Measurements from ENCODE around the gene DPP9.
A peak's percentile ranks its signal among the peaks of the same experiment; 100 is the strongest.
"Not testable (repeated sequence)": the region's sequence is repeated elsewhere in the genome, so short reads cannot be mapped to it uniquely, and the experiment has no call there.

Gene DPP9

DNA sequence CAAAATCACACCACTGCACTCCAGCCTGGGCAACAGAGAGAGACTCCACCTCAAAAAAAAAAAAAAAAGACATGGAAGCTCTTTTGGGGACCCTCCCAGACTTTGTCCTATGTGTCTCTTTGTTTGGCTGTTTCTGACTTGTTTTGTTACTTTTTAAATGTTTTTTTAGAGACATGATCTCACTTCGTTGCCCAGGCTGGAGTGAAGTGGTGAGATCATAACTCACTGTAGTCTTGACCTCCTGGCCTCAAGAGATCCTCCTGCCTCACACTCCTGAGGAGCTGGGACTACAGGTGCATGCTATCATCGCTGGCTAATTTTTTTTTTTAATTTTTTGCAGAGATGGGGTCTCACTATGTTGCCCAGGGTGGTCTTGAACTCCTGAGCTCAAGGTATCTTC is 16.4 kb upstream of the DPP9 start:
- no peak for DNase-seq (ENCODE audit: low spot score)

DNA sequence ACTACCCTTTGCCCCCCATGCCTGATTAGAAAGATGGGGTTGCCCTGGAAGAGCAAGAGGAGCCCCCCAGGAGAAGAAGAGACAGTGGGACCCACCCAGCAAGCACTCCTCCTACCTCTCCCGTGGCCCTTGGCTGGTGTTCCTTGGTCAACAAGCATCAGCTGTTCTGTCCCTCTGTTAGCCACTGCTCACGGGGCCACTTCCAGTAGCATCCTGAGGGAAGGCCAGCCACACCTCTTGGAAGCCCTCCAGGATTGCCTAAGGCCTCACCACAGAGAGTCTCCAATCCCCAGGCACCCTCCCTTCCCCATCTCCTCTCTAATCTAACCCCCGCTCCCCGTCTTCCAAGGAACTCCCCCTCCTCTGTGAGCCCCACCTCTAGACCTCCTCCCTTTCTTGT is 15.1 kb upstream of the DPP9 start:
- no peak for DNase-seq (ENCODE audit: low spot score)

DNA sequence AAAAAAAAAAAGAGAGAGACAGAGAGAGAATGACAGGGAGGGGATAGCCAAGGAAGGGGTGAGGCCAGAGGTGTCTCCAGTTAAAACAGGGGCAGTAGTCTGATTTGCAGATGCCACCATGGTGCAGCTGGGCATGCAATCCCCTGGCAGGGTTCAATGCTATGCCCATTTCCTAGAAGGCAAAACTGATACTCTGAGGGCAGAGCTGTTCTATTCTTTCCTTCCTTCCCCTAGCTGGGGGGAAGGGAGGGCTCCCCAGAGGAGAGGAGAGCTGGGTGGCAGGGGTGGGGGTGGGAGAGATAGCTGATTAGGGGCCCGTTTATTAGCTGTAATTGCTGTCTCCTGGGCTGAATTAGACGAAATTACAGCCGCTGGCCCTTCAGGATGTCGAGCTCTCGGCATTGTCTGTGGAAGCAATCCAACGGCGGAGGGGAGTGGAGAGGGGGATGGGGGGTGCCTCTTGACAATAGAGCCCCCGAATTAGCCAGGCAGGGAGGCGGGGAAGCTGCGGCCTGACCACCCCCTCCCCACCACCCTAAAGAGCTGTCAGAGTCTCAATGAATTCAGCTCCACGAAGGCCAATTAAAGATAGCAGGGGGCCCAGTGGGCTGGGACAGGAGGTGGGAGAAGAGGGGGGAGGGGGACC is 14.4 kb upstream of the DPP9 start:
- no peak for DNase-seq (ENCODE audit: low spot score)

DNA sequence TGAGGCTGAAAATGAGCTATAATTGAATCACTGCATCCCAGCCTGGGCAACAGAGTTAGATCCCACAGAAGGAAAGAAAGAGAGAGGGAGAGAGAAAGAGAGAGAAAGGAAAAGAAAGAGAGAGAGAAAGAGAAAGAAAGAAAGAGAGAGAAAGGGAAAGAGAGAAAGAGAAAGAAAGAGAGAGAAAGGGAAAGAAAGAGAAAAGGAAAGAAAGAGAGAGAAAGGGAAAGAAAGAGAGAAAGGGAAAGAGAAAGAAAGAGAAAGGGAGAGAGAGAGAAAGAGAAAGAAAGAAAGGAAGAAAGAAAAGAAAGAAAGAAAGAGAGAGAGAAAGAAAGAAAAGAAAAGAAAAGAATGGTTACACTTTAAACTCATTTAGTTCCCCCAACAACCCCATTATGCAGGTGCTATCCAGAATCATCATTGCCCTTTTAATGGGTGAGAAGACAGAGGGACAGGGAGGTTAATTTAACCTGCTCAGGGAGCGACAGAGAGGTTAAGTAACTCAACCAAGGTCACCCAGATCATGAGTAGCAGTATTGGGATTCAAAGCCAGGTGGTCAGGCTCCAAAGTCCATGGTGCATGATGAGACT is 10.2 kb upstream of the DPP9 start:
- DNase-seq (ENCODE audit: low spot score), result no peak

DNA sequence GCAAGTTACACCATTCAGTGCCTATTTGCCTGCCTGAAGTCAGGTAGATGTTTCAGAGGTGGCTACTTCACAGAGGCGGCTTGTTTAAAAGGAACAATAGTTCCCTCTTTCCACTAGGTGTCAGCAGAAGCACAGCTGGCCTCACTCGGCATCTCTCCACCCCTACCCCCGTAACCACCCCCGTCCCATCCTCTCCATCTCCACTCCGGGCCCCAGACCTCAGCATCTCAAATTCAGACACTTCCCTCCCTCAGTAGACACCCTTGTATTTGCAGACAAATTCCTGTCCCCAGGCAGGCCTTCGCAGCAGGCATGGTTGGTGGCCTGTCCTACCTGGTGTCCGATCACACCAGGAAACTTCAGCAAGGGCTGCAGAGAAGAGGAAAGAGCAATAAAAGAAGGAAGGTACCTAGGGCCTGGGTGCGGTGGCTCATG is 9.1 kb upstream of the DPP9 start:
- DNase-seq (ENCODE audit: low spot score), result peak; percentile 73

DNA sequence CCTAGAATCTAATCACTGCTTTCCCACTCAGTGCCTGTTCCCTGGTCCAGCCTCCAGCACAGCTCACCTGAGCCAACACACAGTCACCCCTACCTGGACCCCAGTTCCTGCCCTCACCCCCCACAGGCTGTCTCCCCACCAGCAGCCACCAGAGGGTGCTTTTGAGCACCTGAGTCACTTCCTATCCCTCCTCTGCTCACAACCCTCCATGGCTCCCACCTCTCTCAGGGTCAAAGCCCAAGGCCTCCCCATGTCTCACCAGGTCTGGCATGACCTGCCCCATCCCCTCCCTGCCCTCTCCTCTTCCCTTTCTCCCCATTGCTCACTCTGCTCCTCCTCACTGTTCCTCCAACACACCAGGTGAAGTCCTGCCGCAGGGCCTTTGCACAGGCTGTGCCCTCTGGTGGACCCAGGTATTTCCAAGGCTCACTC is 7.1 kb upstream of the DPP9 start:
- DNase-seq (ENCODE audit: low spot score), result peak; percentile 37

DNA sequence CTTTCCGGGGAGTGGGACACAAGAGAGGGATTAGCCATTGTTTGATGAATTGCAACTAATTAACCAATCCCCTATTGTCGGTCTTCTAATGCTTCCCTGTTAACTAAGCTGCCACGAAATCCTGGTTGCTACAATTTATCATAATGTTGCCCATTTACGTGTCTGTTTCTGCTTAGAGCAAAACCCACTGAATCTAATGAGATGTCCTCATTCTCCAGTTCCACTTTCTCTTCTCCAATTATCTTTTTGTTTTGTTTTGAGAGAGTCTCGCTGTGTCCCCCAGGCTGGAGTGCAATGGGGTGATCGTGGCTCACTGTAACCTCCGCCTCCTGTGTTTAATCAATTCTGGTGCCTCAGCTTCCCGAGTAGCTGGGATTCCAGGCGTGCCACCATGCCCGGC is 5.2 kb upstream of the DPP9 start:
- no peak for DNase-seq (ENCODE audit: low spot score)

DNA sequence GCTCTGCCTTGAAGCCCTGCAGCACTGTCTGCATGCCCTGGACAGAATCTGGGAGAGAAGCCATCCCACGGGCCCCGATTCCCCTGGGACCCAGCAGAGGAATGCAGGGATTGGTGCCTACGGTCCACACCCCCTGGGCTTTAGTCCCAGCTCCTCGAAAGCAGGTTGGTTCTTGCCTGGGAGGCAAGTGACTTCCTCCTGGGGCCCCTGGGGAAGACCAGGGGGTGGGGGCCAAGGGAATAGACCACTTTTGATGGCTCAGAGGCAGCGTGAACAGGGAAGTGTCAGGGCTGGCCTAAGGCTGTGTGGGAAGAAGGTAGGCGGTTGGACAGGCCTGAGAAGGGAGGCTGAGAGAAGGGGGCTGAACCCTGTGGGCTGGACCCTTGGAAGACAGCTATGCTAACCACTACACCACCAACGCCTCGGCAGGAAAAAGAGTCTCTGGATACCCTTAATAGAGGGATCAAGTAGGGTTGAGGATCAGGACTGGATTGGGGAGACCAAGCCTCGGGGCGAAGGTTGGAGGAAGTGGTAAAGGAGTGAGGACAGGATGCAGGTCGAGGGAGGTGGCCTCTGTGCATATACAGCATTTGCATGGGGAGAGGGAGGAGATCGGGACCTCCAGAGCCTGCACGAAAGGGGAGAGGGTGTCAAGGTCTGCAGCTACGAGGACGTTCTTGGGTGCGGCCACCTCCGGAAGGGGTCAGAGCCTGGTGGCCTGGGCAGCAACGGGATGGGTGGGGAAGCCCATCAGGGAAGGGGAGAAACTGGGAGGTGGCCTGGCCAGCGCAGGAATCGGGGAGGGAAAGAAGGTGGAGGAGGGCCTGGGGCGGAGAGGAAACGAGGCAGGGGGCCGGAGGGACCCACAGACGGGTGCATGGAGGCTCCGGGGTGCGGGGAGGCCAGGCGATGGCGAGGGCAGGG is 709 bp downstream of the DPP9 start:
- DNase-seq (ENCODE audit: low spot score), result no peak

DNA sequence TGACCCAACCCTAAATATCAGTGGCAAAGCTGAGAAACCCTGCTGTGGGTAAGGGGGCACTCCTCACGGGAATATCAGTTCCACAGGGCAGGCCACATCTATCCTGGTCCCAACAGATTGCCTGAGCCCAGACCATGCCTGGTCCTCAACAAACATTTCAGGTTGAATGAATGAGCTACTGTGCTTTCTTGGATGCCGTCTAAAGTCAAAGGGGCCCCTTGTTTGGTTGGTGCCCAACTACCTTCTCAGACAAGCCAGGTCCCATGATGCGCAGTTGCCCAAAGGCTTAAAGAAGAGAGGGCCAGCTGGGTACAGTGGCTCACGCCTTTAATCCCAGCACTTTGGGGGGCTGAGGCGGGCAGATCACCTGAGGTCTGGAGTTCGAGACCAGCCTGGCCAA is 2.4 kb downstream of the DPP9 start:
- DNase-seq (ENCODE audit: low spot score), result no peak

DNA sequence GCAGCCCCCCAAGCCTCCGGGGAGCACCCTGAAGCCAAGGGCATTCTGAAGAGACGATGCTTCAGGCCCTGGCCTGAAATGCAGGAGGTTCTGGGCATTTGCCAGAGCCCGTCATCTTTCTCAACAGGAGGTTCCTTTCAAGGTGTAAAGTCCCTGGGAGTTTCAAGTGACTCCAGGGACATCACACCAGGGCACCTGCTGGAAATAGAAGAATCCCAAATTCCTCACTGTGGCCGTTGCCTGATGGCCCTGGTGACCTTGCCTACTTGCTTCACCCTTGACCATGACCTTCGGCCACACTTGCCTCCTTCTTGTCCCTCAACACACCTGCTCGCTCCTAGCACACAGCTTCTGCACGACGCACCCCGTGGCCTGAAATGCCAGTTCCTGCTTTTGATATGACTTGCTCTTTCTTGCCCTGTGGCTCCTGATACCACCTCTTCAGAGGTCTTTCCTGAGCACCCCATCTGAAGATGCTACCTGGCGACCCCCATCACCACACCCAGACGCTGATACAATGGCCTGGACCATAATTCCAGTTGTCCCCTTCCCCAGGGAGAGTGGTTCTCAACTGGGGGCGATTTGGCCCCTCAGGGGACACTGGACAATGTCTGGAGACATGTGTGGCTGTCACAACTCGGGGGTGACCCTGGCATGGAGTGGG is 3.5 kb downstream of the DPP9 start:
- DNase-seq (ENCODE audit: low spot score), result no peak

DNA sequence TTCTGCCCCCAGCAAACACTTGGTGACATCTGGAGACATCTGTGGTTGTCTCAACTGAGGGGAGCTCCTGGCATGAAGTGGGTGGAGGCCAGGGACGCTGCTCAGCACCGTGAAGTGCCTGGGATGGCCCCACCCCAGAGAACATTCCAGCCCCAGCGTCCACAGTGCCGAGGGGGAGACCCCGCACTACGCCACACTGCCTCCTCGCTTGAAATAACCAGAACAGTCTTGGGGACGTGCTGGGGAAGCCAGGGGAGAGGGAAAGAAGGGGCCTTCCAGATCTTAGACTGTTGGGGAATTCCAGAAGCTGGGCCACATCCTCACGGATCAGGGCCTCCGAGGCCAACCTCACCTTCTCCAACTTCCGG is 4.2 kb downstream of the DPP9 start:
- no peak for DNase-seq (ENCODE audit: low spot score)

DNA sequence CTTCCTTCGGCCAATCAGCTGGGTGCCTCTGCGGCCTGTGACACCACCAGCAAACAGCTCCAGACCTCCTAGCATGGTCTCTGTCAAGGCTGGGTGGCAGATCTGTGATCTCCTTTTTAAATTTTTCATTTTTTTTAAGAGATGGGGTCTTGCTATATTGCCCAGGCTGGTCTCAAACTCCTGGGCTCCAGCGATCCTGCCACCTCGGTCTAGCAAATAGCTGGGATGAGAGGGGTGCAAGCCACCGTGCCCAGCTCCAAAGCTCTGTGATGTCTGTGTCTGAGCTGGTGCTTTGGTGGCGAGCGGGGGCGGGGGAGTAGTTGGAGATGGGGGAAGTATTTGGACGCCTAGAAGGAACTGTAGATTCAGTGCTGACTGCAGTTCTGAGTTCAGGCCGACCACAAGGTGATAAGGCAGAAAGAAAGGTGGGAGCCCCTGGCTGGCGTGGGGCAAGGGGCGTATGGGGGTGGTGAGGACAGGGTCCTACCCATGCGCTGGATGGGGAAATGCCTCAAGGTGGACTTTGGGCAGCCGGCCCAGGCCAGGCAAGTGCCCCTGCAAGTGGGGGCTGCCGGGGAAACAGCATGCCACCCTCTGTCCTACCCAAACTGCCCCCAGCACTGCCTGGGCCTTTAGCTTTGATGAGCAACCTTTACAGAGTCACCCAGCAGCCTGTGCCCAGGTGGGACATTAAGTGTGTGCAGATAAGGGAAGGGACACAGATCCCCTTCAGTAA is 5.5 kb downstream of the DPP9 start:
- no peak for DNase-seq (ENCODE audit: low spot score)

DNA sequence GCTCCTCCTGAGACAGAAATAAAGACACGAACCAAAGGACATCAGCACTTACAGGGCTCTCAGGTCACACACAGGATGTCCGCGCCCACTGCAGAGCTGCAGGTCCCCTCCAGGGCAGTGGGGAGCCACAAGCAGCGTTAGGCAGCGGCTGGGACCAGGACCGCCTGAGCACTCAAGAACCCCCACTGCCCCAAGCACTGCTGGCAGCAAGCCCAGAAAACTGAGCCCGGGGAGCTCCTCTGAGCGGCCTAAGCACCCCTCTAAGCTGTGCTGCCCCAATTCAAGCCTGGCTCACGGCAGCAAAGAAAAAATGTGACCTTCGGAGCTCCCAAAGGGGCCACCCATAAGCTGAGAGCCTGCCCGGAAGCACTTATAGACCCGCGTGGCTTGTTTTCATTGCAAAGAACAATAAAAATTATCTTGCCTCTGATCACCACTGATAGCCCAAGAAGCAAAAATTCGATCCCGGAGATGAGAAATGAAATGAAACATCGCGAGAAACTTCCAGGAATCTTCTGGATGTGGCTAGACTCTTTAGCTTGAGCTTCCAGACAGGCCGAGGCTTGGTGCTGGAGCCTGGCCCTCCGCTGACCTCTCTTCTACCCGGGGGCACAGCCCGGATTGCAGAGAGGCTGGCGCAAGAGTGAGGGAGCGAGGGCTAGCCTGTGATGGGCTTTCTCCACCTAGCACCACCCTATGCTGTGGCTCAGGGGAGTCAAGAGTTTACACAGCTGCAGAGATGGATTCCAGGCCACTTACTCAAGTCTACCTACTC is 6.3 kb downstream of the DPP9 start:
- DNase-seq (ENCODE audit: low spot score), result no peak

DNA sequence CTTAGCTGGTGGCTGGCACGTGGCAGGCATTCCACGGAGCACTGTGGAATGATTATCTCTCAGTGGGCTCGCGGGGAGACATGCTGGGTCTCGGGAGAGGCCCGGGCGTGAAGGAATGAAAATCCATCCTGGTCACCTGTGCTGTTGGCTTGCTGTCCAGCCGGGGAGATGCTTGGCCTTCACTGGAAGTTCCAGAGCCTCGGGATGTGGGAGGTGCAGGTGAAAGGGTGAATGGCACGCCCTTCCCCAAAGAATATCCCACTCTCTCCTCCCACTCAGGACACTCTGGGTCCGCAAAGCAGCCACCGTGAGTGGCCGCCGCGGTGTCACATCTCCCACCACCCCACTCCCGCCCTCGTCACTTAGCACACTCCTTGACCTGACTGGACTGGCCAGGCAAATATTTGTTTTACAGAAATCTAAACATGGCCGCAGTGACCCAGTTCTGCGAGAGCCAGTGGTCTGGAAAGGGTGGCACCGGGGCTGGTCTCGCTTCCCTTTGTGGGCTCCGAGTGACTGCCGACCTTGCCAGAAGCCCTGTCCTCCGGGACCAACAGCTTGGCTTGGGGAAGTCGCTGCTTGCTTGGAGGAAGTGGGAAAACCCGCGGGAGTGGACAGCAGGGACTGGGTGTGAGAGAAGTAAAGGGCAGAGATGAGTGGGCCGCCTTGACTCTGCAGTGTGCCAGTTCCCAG is 8.0 kb downstream of the DPP9 start:
- no peak for DNase-seq (ENCODE audit: low spot score)

DNA sequence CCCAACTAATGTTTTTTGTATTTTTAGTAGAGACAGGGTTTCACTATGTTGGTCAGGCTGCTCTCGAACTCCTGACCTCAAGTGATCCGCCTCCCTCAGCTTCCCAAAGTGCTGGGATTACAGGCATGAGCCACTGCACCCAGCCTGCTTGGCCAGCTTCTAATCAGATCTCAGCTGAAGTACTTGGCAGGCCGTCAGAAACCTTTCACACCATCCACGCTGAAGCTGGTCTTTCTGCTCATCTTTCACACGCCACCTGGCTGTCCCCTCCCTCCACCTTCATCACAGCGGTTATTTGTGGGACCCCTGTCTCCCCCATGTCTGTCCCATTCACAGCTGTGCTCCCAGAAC is 8.5 kb downstream of the DPP9 start:
- not testable (repeated sequence) for DNase-seq (ENCODE audit: low spot score)

DNA sequence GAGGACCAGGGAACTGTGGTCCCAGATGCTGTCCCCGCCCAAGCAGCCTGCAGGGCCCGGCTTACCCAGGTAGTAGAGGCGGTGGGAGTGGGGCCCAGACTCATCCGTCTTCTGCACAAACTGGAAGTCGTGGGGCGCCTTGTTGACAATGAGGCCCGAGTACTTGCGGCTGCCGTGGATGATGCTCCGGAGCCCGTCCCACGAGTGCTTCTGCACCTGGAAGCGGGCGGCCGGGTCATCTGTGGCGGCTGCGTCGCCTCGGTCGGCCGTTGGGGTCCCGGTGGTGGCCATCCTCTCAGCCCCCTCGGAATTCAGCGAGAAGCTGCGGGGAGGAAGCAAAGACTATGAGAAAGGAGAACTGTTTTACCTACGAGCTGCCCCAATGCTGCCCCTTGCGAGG is 9.6 kb downstream of the DPP9 start:
- DNase-seq (ENCODE audit: low spot score), result no peak

DNA sequence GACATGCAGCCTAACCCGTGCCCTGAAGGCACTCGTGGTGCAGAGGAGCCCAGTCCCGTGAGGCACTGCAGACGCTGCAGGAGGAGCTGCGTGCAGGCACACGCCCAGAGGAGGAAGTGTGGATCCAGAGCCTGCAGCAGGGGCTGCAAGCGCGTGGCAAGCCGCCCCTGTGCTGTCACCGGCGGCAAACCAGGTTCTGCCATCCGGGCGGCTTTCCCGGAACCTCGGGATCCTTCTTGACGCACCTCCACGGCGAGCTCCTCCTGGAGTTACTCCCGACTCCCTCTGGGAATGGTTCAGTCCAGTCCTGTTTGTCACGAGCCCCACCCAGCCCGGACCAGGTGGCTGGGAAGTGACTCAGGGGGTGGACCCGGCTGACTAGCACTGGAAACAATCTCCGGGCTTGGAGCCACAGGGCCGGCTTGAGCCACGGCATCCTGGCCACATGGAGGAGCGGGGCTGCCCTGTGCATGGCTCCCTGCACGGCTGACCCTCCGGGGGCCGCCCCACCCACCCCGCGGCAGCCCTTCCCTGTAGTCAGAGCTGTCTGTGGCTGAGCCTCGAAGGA is 10.2 kb downstream of the DPP9 start:
- DNase-seq (ENCODE audit: low spot score), result no peak

DNA sequence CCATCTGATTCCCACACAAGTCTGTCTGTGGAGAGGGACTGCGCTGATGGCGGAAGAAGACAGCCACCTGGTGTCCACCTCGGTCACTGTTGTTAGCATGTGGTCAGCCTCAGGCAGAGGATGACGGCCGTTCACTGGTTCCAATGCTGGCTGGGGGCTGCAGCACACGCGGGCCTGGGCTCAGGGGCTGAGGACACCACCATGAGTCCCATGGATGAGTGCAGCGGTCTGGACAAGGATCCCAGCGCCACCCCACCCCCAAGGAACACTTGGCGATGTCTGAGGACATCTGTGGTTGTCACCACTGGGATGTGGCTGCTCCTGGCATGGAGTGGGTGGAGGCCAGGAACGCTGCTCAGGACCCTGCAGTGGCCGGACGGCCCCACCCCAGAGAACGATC is 10.9 kb downstream of the DPP9 start:
- DNase-seq (ENCODE audit: low spot score), result no peak

DNA sequence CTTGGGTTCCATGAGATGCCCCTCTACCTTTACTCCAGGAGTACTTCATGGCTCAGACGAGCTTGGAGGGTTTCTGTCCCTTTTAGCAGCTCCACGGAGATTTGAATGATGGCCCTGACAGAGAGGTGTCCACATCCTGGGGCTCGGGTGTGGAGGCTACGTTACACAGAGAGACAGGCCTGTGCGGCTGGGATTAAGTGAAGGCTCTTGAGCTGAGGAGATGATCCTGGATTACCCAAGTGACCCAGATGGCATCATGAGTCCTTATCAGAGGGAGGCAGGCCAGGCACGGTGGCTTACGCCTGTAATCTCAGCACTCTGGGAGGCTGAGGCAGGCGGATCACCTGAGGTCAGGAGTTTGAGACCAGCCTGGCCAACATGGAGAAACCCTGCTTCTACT is 12.4 kb downstream of the DPP9 start:
- no peak for DNase-seq (ENCODE audit: low spot score)

DNA sequence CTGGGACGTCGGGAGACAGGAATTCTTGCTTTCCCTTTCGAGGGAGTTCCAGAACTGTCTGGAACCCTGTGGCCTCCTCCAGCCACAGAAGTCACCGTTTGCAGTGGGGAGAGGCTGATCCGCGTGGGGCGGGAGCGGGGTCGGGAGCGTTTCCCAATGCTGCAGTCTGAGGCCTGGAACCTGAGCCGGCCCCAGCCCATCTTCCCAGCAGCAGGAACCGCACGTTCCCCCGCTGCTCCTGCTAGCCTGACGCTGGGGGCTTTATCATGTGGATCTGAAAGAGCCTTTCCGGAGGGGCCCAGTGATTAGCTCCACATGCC is 13.4 kb downstream of the DPP9 start:
- no peak for DNase-seq (ENCODE audit: low spot score)
